ENCODE measurements around the gene PPFIA1.

DNA sequence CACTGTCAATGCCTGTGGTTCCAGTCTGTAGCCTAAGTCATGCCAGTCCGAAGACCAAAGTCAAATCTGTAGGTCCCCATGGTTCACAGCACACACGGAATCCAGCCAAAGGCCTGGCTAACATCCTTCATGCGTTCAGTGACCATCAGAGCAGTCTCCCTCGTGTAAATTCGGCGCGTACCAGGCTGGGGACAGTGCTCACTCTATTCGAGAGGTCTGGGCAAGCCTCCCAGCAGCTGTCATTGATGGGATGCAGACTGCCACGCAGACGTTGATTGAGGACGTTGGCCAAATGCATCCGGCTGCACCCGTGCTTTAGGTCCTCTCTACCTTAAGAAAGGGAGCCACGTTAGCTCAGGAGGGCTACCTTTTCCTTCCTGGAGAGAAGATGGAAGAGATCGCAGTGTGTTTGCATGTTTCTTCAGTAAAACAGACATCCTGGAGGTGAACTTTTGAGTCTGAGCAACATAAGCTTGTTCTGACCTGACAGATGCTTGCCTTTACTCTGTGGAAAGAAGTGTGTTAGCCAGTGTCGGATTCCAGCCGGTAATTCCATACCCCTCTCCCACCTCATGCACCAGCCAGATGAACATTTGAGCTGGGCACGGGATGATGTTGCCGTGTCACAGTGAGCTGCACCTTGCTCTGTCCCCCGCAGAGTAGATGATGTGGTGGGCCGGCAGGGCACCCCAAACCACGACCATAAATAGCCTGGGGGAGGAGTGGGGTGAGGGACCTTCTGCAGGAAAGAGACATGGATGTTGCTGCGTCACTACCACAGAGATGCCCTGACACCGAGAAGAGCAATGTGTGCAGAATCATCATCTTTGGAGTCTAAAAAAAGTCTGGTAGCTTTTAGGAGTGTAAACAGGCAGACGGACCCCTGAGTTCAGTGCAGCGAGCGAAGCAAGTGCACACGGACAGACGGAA, 140.1 kb downstream of the PPFIA1 start:
- TF ChIP-seq, protein P1, sequence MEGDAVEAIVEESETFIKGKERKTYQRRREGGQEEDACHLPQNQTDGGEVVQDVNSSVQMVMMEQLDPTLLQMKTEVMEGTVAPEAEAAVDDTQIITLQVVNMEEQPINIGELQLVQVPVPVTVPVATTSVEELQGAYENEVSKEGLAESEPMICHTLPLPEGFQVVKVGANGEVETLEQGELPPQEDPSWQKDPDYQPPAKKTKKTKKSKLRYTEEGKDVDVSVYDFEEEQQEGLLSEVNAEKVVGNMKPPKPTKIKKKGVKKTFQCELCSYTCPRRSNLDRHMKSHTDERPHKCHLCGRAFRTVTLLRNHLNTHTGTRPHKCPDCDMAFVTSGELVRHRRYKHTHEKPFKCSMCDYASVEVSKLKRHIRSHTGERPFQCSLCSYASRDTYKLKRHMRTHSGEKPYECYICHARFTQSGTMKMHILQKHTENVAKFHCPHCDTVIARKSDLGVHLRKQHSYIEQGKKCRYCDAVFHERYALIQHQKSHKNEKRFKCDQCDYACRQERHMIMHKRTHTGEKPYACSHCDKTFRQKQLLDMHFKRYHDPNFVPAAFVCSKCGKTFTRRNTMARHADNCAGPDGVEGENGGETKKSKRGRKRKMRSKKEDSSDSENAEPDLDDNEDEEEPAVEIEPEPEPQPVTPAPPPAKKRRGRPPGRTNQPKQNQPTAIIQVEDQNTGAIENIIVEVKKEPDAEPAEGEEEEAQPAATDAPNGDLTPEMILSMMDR (conservative IDR thresholded peaks at IDR 0.05 in 1 of 2, IDR thresholded peaks at IDR 0.05 in 1 of 2; ENCODE audit: low read depth in 1 of 2, low read length in 2 of 2) = no peak
- TF ChIP-seq EZH2 (IDR thresholded peaks at IDR 0.05; ENCODE audit: low read length, missing control alignments) = no peak
